GM21528 (cell line): ENCODE results near the gene BMPR1A.

Experiments used
- ATAC-seq: cut with Tn5 transposase; IDR thresholded peaks from one replicate; pipeline ENCODE4 v1.9.1; 2021; ENCODE audit warnings: mild to moderate bottlenecking, moderate library complexity; ENCODE audit not compliant: unreplicated experiment, low FRiP score

Gene BMPR1A

GRCh38 chr10:86867149-86867548 lies 110.7 kb downstream of the BMPR1A start:
- no peak for ATAC-seq

- no peak for ATAC-seq
These were observed 111.9 kb downstream of the BMPR1A start for GRCh38 chr10:86868353-86868752.

- ATAC-seq = no peak
These were observed 114.3 kb downstream of the BMPR1A start for GRCh38 chr10:86870679-86871078.

- no peak for ATAC-seq
These were observed 115.3 kb downstream of the BMPR1A start for GRCh38 chr10:86871563-86872183.

GRCh38 chr10:86872757-86873156 lies 116.3 kb downstream of the BMPR1A start:
- ATAC-seq = no peak

- no peak for ATAC-seq
These were observed 120.3 kb downstream of the BMPR1A start for GRCh38 chr10:86876748-86877147.

- ATAC-seq = peak; percentile 60
These were observed 122.7 kb downstream of the BMPR1A start for GRCh38 chr10:86878983-86879713.

- ATAC-seq = no peak
These were observed 124.6 kb downstream of the BMPR1A start for GRCh38 chr10:86880971-86881370.

- ATAC-seq = peak; percentile 98
These were observed 132.4 kb downstream of the BMPR1A start for GRCh38 chr10:86888585-86889381.

GRCh38 chr10:86889997-86890396 lies 133.6 kb downstream of the BMPR1A start:
- no peak for ATAC-seq

GRCh38 chr10:86898511-86898910 lies 142.1 kb downstream of the BMPR1A start:
- ATAC-seq = no peak

GRCh38 chr10:86899132-86899531 lies 142.7 kb downstream of the BMPR1A start:
- no peak for ATAC-seq

- ATAC-seq = no peak
These were observed 143.4 kb downstream of the BMPR1A start for GRCh38 chr10:86899670-86900276.

GRCh38 chr10:86900955-86901354 lies 144.5 kb downstream of the BMPR1A start:
- ATAC-seq = no peak

GRCh38 chr10:86904600-86904999 lies 148.2 kb downstream of the BMPR1A start:
- ATAC-seq = no peak

GRCh38 chr10:86905429-86905828 lies 149.0 kb downstream of the BMPR1A start:
- no peak for ATAC-seq

- no peak for ATAC-seq
These were observed 158.3 kb downstream of the BMPR1A start for GRCh38 chr10:86914734-86915133.

GRCh38 chr10:86918022-86918471 lies 161.6 kb downstream of the BMPR1A start:
- no peak for ATAC-seq

- no peak for ATAC-seq
These were observed 166.1 kb downstream of the BMPR1A start for GRCh38 chr10:86922553-86922961.

GRCh38 chr10:86929468-86930380 lies 173.3 kb downstream of the BMPR1A start:
- no peak for ATAC-seq
